DOHH2 (cell line): Measurements from ENCODE around the gene NEDD4L.

Experiments
- CTCF ChIP-seq: fragments of 200-600 bp; sonication (generic); IDR thresholded peaks from one replicate; pipeline ENCODE4 v1.5.1; 2014; ENCODE audit warnings: antibody characterized with exemption, mild to moderate bottlenecking, low read depth, low read length; ENCODE audit not compliant: poor library complexity, severe bottlenecking
- EZH2phosphoT487 ChIP-seq: fragments of 200-600 bp; sonication (generic); IDR thresholded peaks from 2 replicates; pipeline ENCODE4 v1.6.1; 2017; ENCODE audit warnings: borderline replicate concordance, mild to moderate bottlenecking, antibody characterized with exemption, low read length, moderate library complexity, mixed read lengths

GRCh38 chr18:58113337-58113736 is 69.3 kb downstream of the NEDD4L start:
- TF ChIP-seq CTCF = no peak
- TF ChIP-seq EZH2phosphoT487 = no peak
